ENCODE data around the gene ATP8A2. TPM values are rescaled to one million over a fixed set of nuclear protein-coding genes. Genes with fewer than 3 reads are reported as not detected.

ATP8A2 gene
- total and polyA plus RNA-seq, 9 donors: 0.23 to 0.95 (median 0.35) TPM

GRCh38 chr13:25905611-25906010 lies 533.8 kb downstream of the ATP8A2 start:
- H3K4me1 ChIP-seq (ENCODE audit: insufficient read depth): no peaks in the 10 kb centered on the region
- H3K36me3 ChIP-seq: no peaks in the 10 kb centered on the region
- no peak overlapping the region for H3K27ac ChIP-seq
- H3K9me3 ChIP-seq: no peaks in the 10 kb centered on the region
- DNase-seq: no peak
- WGBS, 3 donors: 75 to 78% (median 77%) methylated on average over 5 of the region's 5 CpGs
- no peak overlapping the region for H3K4me3 ChIP-seq
- intact Hi-C loops (cut with DNase I): no loop called here
- TF ChIP-seq POLR2A (IDR thresholded peaks at IDR 0.05) (no peak), CTCF (IDR thresholded peaks at IDR 0.05) (no peak)
- no peaks in the 10 kb centered on the region for H3K27me3 ChIP-seq

GRCh38 chr13:25906191-25906661 lies 534.5 kb downstream of the ATP8A2 start:
- no peaks in the 10 kb centered on the region for H3K9me3 ChIP-seq
- no peak for TF ChIP-seq POLR2A (IDR thresholded peaks at IDR 0.05)
- no peak for TF ChIP-seq EP300 (IDR thresholded peaks at IDR 0.05)
- no peak for TF ChIP-seq CTCF (IDR thresholded peaks at IDR 0.05)
- H3K4me1 ChIP-seq (ENCODE audit: insufficient read depth): no peaks in the 10 kb centered on the region
- no peaks in the 10 kb centered on the region for H3K36me3 ChIP-seq
- intact Hi-C loops (cut with DNase I): no loop called here
- WGBS, 3 donors: 63 to 78% (median 78%) methylated on average over 7 of the region's 7 CpGs
- no peak overlapping the region for H3K4me3 ChIP-seq
- H3K27ac ChIP-seq: no peak overlapping the region
- H3K27me3 ChIP-seq: no peaks in the 10 kb centered on the region
- no peak for DNase-seq

GRCh38 chr13:25908366-25908765 lies 536.6 kb downstream of the ATP8A2 start:
- Histone ChIP-seq H3K4me3 (no peak overlapping the region), H3K4me1 (ENCODE audit: insufficient read depth) (no peaks in the 10 kb centered on the region), H3K9me3 (no peaks in the 10 kb centered on the region), H3K27me3 (no peaks in the 10 kb centered on the region), H3K27ac (no peak overlapping the region), H3K36me3 (no peaks in the 10 kb centered on the region)
- DNase-seq: no peak
- TF ChIP-seq EP300 (IDR thresholded peaks at IDR 0.05) (no peak), POLR2A (IDR thresholded peaks at IDR 0.05) (no peak), CTCF (IDR thresholded peaks at IDR 0.05) (no peak)
- intact Hi-C loops (cut with DNase I): no loop called here
- 62 to 75% (median 68%) methylated on average over 4 of the region's 4 CpGs for WGBS, 3 donors

GRCh38 chr13:25910243-25910642 lies 538.5 kb downstream of the ATP8A2 start:
- Histone ChIP-seq H3K4me3 (no peak overlapping the region), H3K27ac (no peak overlapping the region), H3K9me3 (no peaks in the 10 kb centered on the region), H3K4me1 (ENCODE audit: insufficient read depth) (no peaks in the 10 kb centered on the region), H3K36me3 (no peaks in the 10 kb centered on the region), H3K27me3 (no peaks in the 10 kb centered on the region)
- TF ChIP-seq EP300 (IDR thresholded peaks at IDR 0.05) (no peak), CTCF (IDR thresholded peaks at IDR 0.05) (no peak), POLR2A (IDR thresholded peaks at IDR 0.05) (no peak)
- intact Hi-C loops (cut with DNase I): no loop called here
- DNase-seq: no peak
- WGBS, 3 donors: 84 to 93% (median 90%) methylated on average over 4 of the region's 4 CpGs
